HG03378 (cell line): ENCODE data around the gene S100A12.
"Not testable (repeated sequence)": the region's sequence is repeated elsewhere in the genome, so short reads cannot be mapped to it uniquely, and the experiment has no call there.

Experiments used
- ATAC-seq: cut with Tn5 transposase; IDR thresholded peaks from one replicate; pipeline ENCODE4 v1.9.1; 2021; ENCODE audit warnings: mild to moderate bottlenecking, moderate library complexity; ENCODE audit not compliant: unreplicated experiment

The S100A12 gene

GRCh38 chr1:153354515-153355193 lies 20.8 kb downstream of the S100A12 start:
- no peak for ATAC-seq

- ATAC-seq: no peak
These were observed 22.0 kb downstream of the S100A12 start for GRCh38 chr1:153353226-153353947.

GRCh38 chr1:153352523-153352922 lies 22.9 kb downstream of the S100A12 start:
- ATAC-seq: no peak

- ATAC-seq: no peak
These were observed 25.0 kb downstream of the S100A12 start for GRCh38 chr1:153350321-153350957.

GRCh38 chr1:153349363-153350320 lies 25.8 kb downstream of the S100A12 start:
- ATAC-seq: no peak

- ATAC-seq: no peak
These were observed 26.7 kb downstream of the S100A12 start, which contains the start of gene PGLYRP4 for GRCh38 chr1:153348511-153349362. TSS of gene PGLYRP4 (minus strand) at chr1:153348841. CDS start at chr1:153347932, 909 bp downstream.

GRCh38 chr1:153347856-153348255 lies 27.6 kb downstream of the S100A12 start:
- no peak for ATAC-seq

GRCh38 chr1:153347049-153347448 lies 28.4 kb downstream of the S100A12 start:
- ATAC-seq: not testable (repeated sequence)

GRCh38 chr1:153346077-153346723 lies 29.2 kb downstream of the S100A12 start:
- ATAC-seq: no peak

- ATAC-seq: no peak
These were observed 30.0 kb downstream of the S100A12 start for GRCh38 chr1:153345187-153346076.

- no peak for ATAC-seq
These were observed 30.7 kb downstream of the S100A12 start for GRCh38 chr1:153344718-153345025.

- ATAC-seq: no peak
These were observed 31.4 kb downstream of the S100A12 start for GRCh38 chr1:153343811-153344717.

GRCh38 chr1:153343040-153343681 lies 32.3 kb downstream of the S100A12 start:
- ATAC-seq: no peak

- ATAC-seq: no peak
These were observed 33.2 kb downstream of the S100A12 start for GRCh38 chr1:153342178-153342577.

- ATAC-seq: no peak
These were observed 33.9 kb downstream of the S100A12 start for GRCh38 chr1:153341431-153341934.

- no peak for ATAC-seq
These were observed 35.1 kb downstream of the S100A12 start for GRCh38 chr1:153340356-153340755.

- ATAC-seq: no peak
These were observed 35.6 kb downstream of the S100A12 start for GRCh38 chr1:153339802-153340201.
